NK-92 treated with Interleukin-12 subunit alpha and Interleukin-12 subunit beta, amount 100 ng/mL, for 24 hours (cell line): ENCODE measurements around the gene MIEN1.
"Not testable (repeated sequence)": the region's sequence is repeated elsewhere in the genome, so short reads cannot be mapped to it uniquely, and the experiment has no call there.

Experiments used
- DNase-seq: peaks from one replicate; lab custom pipeline; 2025; lab: John Stamatoyannopoulos, UW

Gene MIEN1

DNA sequence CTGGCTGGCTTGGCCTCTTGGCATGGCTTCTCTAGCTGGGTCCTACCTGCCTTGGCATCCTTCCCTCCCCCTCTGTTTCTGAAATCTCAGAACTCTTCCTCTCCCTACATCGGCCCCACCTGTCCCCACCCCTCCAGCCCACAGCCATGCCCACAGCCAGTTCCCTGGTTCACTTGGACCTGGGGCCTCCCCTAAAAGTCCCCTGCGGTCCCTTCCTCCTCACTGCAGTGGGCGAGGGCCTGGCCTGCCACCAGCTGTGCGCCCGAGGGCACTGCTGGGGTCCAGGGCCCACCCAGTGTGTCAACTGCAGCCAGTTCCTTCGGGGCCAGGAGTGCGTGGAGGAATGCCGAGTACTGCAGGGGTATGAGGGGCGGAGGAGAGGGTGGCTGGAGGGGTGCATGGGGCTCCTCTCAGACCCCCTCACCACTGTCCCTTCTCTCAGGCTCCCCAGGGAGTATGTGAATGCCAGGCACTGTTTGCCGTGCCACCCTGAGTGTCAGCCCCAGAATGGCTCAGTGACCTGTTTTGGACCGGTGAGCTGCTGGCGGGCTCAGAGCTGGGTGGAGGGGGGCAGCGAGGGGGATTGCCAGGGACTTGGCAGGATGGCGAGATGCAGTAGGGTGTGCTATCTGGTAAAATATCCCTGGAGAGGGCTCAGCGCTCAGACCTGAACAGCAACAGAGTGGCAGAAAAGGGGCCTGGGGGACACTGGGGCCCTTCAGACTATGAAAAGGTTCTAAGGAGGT lies 14.1 kb downstream of the MIEN1 start:
- no peak for DNase-seq

DNA sequence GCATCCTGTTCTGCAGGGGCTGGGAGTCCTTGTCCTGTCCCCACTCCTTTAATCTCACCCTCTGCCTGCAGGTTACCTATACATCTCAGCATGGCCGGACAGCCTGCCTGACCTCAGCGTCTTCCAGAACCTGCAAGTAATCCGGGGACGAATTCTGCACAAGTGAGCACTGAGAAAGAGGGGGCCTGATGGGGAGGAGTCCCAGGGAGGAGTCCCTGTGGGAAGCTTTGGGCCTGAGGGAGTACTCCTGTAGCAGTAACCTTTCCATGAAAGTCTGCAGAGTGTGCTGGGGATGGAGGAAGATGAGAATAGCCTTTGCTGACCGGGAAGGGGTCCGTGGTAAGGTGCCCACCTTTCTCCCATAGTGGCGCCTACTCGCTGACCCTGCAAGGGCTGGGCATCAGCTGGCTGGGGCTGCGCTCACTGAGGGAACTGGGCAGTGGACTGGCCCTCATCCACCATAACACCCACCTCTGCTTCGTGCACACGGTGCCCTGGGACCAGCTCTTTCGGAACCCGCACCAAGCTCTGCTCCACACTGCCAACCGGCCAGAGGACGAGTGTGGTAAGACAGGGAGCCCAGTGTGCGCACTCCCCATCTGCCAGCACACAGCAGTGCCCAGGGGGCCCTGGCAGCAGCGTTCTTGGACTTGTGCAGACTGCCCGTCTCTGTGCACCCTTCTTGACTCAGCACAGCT lies 14.8 kb downstream of the MIEN1 start:
- no peak for DNase-seq

DNA sequence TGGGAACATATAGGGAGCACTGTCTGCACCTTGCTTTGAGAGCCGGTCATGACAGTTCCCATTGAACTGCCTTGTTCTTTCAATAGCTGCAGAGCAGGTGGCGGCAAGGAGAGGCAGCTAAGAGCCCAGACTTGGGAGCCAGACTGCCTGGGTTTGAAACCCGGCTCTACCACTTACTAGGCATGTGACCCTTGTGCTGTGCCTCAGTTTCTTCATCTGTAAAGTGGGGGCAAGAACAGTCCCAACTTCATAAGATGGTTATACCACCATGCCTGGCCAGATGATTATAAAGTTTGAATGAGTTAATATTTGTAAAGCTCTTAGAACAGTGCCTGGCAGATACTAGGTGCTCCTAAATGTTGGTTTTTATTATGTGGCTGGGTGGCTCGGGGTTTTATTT lies 16.1 kb downstream of the MIEN1 start:
- DNase-seq: no peak

DNA sequence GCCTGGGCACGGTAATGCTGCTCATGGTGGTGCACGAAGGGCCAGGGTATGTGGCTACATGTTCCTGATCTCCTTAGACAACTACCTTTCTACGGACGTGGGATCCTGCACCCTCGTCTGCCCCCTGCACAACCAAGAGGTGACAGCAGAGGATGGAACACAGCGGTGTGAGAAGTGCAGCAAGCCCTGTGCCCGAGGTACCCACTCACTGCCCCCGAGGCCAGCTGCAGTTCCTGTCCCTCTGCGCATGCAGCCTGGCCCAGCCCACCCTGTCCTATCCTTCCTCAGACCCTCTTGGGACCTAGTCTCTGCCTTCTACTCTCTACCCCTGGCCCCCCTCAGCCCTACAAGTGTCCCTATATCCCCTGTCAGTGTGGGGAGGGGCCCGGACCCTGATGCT lies 18.5 kb downstream of the MIEN1 start:
- no peak for DNase-seq

DNA sequence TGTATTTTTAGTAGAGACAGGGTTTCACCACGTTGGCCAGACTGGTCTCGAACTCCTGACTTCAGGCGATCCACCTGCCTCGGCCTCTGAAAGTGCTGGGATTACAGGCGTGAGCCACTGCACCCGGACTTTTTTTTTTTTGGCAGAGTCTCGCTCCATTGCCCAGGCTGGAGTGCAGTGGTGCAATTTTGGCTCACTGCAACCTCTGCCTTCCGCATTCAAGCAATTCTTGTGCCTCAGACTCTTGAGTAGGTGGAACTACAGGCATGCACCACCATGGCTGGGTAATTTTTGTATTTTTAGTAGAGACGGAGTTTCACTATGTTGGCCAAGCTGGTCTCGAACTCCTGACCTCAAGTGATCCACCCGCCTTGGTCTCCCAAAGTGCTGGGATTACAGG lies 19.3 kb downstream of the MIEN1 start:
- not testable (repeated sequence) for DNase-seq

DNA sequence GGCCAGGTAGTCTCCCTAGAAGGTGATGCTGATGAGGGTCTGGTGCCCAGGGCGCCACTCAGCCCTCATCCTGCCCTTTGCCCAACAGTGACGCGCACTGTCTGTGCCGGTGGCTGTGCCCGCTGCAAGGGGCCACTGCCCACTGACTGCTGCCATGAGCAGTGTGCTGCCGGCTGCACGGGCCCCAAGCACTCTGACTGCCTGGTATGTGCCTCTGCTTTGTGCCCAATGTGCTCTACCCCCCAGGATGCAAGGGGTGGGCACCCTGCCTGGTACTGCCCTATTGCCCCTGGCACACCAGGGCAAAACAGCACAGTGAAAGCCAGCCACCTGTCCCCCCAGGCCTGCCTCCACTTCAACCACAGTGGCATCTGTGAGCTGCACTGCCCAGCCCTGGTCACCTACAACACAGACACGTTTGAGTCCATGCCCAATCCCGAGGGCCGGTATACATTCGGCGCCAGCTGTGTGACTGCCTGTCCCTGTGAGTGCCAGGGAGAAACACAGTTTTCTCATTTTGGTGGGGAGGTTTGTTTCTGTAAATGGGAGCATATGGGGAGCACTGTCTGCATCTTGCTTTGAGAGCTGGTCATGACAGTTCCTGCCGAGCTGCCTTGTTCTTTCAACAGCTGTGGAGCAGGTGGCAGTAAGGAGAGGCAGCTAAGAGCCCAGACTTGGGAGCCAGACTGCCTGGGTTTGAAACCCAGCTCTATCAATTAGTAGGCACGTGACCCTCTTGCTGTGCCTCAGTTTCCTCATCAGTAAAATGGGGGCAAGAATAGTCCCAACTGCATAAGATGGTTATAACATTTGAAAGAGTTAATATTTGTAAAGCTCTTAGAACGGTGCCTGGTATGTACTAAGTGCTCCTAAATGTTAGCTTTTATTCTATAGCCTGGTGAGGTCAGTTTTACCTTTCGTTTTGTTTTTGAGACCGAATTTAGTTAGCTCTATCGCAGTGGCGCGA lies 20.1 kb downstream of the MIEN1 start:
- no peak for DNase-seq

DNA sequence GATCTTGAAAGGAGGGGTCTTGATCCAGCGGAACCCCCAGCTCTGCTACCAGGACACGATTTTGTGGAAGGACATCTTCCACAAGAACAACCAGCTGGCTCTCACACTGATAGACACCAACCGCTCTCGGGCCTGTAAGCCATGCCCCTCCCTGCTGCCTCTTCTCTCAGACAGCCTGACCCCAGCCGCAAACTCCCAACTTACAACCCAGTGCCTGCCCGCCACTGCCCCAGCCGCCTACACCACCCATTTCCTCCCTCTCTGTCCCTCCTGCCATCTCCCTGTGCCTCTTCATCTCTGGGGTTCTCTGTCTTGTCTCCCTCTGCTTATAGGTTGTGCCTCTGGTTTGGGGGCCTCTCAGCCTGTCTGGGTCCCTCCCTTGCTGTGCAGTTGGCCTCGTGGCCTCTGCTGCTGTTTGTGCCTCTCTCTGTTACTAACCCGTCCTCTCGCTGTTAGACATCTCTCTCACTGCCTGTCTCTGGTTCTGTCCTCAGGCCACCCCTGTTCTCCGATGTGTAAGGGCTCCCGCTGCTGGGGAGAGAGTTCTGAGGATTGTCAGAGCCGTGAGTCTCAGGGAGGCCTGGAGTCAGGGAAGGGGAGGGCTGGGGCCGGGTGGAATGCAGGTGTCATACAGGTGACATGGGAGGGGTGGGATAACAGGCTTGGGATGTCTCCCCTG lies 20.9 kb downstream of the MIEN1 start:
- DNase-seq: no peak

DNA sequence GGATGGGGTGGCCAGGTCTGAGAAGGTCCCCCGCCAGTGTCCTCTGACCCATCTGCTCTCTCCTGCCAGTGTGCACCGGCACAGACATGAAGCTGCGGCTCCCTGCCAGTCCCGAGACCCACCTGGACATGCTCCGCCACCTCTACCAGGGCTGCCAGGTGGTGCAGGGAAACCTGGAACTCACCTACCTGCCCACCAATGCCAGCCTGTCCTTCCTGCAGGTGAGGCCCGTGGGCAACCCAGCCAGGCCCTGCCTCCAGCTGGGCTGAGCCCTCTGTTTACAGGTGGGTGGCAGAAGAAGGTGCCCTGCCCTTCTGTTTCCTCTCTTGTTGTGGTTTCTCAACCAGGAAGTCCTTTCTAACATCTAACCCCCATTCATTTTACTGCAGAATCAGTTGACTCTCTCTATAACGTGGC lies 23.4 kb downstream of the MIEN1 start:
- no peak for DNase-seq

DNA sequence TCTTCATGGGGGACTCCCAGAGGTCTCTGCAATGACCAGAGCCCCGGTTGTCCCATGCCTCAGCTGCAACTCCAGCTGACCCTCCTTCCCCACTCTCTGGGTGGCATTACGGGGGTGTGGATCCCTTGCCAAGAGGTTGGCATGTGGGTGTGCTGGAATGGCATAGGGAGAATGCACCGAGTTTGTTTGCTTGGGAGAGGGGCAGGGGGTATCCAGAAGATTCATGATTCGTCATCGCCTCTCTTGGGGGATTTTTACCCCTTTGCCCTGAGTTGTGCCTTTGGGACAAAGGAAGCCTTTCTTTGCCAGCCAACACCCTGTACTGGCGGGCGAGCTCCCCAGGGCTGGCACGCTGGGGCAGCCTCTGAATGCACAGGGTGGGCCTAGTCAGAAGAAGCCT lies 23.9 kb downstream of the MIEN1 start:
- no peak for DNase-seq

DNA sequence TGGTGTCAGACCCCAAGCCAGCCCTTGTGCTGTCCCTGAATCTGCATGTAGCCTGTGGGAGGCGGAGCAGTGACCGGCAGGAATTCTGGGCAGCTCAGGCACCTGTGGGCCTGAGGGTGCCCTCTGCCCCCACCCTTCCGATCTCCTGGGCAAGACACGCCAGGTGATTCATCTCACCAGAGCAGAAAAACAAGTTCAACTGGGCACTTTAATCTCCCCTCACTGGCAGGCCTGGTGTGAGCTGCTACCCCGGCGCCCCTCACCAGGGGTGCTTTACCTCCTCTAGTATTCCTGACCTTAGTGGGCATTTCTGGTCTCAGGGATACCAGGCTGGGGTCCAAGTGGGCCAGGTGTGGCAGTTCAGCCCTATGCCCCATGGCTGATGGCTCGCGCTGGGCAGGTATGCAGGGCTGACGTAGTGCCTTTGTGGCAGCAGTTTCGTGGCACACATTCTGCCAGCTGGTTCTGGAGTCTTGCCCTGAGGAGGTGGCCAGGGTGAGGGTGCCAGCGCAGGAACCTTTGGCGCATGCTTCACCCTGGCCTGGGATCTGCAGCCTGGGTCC lies 24.5 kb downstream of the MIEN1 start:
- no peak for DNase-seq

DNA sequence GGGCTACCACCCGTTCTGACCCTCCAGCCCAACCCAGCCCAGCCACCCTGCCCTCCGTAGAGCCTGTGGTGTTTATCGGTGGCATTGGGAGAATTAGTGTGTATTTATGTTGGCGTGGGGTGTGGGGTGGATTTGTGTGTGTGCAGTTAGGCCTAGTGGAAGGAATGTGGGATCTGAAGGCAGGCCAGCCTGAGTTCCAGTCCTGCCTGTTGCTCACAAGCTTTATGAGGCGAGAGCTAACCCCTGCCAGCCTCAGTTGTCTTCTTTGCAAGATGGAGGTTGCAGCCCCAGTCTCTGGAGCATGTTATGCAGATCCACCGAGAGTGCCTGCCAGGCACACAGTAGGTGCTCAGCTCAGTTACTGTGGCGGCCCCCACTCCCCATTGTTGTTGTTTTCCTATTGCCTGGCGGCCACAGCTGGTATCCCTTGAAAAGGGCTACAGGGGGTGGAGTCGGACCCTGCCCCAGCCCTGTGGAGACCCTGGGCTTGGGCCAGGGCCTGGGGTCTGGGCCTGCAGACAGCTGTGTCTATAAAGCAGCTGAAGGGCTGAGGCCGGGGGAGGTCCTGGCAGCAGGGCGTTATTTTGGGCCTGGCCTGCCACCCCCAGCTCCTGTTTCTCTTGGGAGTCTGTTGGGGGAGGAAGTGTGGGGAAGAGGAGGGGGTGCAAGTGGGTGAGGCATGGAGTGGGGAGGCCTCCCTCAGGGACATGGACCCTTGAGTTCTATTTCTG lies 25.3 kb downstream of the MIEN1 start:
- no peak for DNase-seq

DNA sequence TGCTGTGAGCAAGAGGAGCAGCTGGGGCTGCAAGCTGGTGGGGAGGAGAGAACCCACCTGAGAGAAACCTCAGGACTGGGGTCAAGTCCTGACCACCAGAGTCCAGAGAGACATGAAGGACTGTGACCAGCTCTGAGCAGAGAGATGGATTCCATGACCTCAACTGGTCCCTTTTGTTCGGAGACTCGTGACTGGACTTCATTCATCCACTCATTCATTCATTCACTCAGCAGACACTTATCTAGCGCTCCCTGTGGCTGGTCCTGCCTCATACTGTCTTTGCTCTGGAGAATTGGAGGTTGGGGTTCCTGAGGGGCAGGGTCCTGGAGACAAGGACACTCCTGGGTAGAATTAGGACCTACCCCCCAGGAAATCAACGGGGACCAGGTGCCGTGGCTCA lies 26.4 kb downstream of the MIEN1 start:
- no peak for DNase-seq

DNA sequence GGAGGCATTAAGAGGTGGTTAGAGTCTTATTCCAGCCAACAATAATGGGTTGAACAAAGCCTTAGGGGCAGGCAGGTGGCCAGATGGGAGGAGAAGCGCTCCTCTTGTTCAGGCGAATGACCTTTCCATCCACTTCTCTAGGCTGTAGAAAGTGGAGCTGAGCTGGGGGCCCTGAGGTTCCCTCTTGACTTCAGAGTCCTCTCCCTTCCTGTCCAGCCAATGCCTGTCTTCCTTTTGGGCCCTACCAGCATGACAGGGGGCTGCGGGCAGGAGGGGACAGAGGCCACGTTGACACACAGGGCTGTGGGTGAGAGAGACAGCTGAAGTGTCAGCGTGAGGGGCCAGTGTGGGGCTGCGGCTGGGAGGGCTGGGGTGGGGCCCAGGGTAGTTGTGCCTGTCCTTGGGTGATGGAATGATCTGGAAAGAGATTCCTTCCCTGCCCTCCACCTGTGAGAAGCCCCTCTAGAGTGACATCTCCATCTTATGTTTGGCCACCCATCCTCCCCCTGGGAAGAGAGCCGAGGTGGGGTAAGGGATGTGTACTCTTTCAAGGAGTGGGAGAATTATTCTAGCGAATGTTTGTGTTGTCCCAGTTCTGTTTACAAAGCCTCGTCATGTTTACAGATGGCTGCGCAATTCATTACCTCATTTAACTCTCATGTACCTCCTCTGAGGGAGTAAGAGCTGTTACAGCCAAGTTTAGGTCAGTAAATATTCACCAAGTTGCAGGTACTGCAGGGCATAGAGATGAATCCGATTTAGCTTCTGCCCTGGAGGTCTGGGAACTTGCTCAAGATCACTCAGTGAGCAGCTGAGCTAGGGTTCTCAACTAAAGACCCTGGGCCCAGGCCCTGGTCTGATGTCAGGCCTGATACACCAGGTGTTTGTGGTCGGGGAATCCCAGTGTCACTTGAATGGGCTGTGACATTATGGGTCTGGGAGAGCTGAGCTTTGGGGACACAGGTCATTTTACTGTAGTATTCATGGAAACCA lies 27.1 kb downstream of the MIEN1 start:
- DNase-seq: no peak

DNA sequence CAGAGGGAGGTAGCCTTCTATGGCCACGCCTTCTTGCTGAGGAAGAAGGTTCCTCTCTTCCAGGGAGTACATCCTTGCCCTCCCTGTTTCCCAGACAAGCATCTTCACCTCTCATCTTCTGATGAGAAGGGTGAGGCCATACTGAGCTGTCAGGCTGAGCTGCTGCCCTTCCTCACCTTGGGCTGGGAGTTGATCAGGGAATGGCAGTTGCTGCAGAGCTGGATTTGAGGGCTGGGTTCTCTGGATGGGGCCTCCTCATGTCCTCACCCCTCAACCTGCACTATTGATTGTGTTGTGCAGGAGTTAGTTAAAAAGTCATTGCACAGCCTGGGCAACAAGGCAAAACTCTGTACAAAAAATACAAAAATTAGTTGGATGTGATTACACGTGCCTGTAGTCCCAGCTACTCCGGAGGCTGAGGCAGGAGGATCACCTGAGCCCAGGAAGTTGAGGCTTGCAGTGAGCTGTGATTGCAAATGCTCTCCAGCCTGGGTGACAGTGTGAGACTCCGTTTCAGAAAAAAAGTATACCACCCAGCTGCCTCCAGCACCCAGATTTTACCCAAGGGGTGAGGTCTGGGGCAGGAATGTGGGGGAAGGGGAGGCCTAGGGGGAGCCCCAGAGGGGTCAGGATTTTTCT lies 28.4 kb downstream of the MIEN1 start:
- no peak for DNase-seq

DNA sequence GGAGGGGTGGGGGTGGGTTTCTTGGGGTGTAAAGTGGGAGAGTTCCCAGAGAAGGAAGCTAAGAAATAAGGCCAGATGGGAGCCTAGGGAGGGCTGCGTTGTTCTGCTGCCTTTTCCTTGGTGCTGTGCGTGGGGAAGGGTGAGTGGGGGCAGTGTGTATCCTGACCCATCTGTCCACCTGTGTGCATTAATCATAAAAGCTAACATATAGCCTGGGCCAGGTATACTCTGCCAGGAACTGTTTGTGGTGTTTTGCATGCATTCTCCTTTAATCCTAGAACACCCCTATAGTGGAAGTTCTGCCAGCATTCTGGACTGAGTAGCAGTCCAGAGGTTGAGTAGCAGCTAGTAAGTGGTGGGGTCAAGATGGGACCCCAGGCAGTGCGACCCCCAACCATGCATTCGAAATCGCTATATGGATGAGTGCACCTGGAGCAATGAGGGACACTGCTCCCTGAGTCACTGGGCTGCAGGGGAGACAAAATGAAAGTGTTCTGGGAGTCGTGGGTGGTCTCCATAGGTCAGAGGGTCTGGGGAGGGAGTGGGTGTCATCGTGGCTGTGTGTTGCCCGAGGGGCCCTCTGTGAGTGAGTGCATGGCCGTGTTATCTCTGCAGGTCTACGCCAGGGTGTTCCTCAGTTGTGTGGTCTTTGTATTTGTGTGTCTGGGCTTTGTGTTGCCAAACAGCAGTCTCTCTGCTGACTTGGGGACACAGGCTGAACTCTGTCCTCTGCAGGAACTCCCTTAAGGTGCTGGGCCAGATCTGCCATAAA lies 29.1 kb downstream of the MIEN1 start:
- DNase-seq: no peak

DNA sequence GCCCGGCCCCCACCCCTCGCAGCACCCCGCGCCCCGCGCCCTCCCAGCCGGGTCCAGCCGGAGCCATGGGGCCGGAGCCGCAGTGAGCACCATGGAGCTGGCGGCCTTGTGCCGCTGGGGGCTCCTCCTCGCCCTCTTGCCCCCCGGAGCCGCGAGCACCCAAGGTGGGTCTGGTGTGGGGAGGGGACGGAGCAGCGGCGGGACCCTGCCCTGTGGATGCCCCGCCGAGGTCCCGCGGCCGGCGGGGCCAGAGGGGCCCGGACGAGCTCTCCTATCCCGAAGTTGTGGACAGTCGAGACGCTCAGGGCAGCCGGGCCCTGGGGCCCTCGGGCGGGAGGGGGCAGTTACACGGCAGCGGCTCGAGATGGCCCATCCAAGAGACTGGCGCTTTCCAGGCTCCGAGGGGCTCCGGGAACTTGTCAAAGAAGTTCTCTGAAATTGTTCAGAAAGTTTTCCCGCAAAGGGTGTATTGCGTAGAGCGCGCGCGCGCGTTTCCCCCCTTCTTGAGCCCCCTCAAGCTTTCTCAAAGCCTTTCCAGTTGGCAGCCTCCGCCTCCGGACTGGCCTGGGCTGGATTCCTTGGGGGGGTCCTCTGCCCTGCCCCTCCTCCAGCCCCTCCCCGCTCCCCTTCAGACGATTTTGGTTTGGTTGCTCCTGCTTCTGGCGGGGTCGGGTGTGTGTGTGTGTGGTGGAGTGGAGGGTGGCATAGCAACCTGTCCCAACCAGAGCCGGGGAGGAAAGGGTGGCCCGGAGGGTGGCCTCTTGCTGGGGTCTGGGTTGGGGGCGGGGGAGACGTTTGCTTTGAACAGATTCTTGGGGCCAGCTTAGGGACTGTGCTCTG lies 30.0 kb downstream of the MIEN1 start:
- no peak for DNase-seq

DNA sequence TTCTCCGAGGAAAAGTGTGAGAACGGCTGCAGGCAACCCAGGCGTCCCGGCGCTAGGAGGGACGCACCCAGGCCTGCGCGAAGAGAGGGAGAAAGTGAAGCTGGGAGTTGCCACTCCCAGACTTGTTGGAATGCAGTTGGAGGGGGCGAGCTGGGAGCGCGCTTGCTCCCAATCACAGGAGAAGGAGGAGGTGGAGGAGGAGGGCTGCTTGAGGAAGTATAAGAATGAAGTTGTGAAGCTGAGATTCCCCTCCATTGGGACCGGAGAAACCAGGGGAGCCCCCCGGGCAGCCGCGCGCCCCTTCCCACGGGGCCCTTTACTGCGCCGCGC lies 30.5 kb downstream of the MIEN1 start, which contains the start of gene ERBB2:
TSS of gene ERBB2 (plus strand) at position 247 of the 330 bp plus-strand sequence. CDS start 175 bp downstream, outside the sequence.
- no peak for DNase-seq
